Trophoblast cell (in vitro differentiated cells and primary cell): Measurements from ENCODE around the gene SH3BP5.
A peak's percentile ranks its signal among the peaks of the same experiment; 100 is the strongest.

Source experiments
- DNase-seq, 2 donors: peaks; one replicate each; pipeline ENCODE4 v3.0.0-alpha.2; 2016
- H2AFZ ChIP-seq: 2 replicates; pipeline ENCODE4 v1.6.1; 2013; ENCODE audit warnings: low read length, moderate library complexity, mild to moderate bottlenecking; ENCODE audit not compliant: insufficient read depth, poor library complexity
- H2AK5ac ChIP-seq: 2 replicates; pipeline ENCODE4 v1.6.1; 2013; ENCODE audit warnings: mild to moderate bottlenecking, low read length
- H2BK120ac ChIP-seq: 2 replicates; pipeline ENCODE4 v1.6.1; 2013; ENCODE audit warnings: low read length, mild to moderate bottlenecking, moderate library complexity; ENCODE audit not compliant: insufficient read depth, poor library complexity
- H2BK12ac ChIP-seq: 2 replicates; pipeline ENCODE4 v1.6.1; 2013; ENCODE audit warnings: mild to moderate bottlenecking, low read length, moderate library complexity
- H2BK5ac ChIP-seq: 2 replicates; pipeline ENCODE4 v1.6.1; 2013; ENCODE audit warnings: low read length, low read depth, moderate library complexity, mild to moderate bottlenecking; ENCODE audit not compliant: poor library complexity
- H3K14ac ChIP-seq: 2 replicates; pipeline ENCODE4 v1.6.1; 2013; ENCODE audit warnings: mild to moderate bottlenecking, low read length
- H3K18ac ChIP-seq: 2 replicates; pipeline ENCODE4 v1.6.1; 2013; ENCODE audit warnings: mild to moderate bottlenecking, low read length
- H3K23ac ChIP-seq: 2 replicates; pipeline ENCODE4 v1.6.1; 2013; ENCODE audit warnings: low read length
- H3K27ac ChIP-seq: 2 replicates; pipeline ENCODE4 v1.5.1; 2013; ENCODE audit warnings: low read depth, mild to moderate bottlenecking, inconsistent platforms, low read length, moderate library complexity
- H3K27me3 ChIP-seq: 2 replicates; pipeline ENCODE4 v1.6.1; 2013; ENCODE audit warnings: inconsistent platforms, mild to moderate bottlenecking, low read length, moderate library complexity; ENCODE audit not compliant: insufficient read depth
- H3K36me3 ChIP-seq, 2 experiments: 1 replicate in 1 of 2; 2 replicates in 1 of 2; pipeline ENCODE4 v1.6.1; 2013; ENCODE audit warnings: low read length in 2 of 2, mild to moderate bottlenecking in 2 of 2, moderate library complexity in 1 of 2; ENCODE audit not compliant: insufficient read depth in 2 of 2, control insufficient read depth in 1 of 2
- H3K4ac ChIP-seq: 2 replicates; pipeline ENCODE4 v1.6.1; 2013; ENCODE audit warnings: low read depth, mild to moderate bottlenecking, low read length, moderate library complexity
- H3K4me1 ChIP-seq, 2 experiments: 1 replicate in 1 of 2; 2 replicates in 1 of 2; pipeline ENCODE4 v1.6.1; 2013; ENCODE audit warnings: low read length in 2 of 2, mild to moderate bottlenecking in 2 of 2, moderate library complexity in 1 of 2; ENCODE audit not compliant: insufficient read depth in 2 of 2, control insufficient read depth in 1 of 2
- H3K4me2 ChIP-seq: 2 replicates; pipeline ENCODE4 v1.6.1; 2013; ENCODE audit warnings: inconsistent platforms, mild to moderate bottlenecking, low read length, moderate library complexity
- H3K4me3 ChIP-seq: 2 replicates; pipeline ENCODE4 v1.5.1; 2013; ENCODE audit warnings: mild to moderate bottlenecking, low read depth, low read length, inconsistent platforms
- H3K79me1 ChIP-seq: one replicate; pipeline ENCODE4 v1.6.1; 2013; ENCODE audit warnings: low read length
- H3K79me2 ChIP-seq: 2 replicates; pipeline ENCODE4 v1.6.1; 2013; ENCODE audit warnings: low read length, mild to moderate bottlenecking; ENCODE audit not compliant: control insufficient read depth, insufficient read depth, poor library complexity
- H3K9ac ChIP-seq: 2 replicates; pipeline ENCODE4 v1.6.1; 2013; ENCODE audit warnings: mild to moderate bottlenecking, low read length
- H3K9me3 ChIP-seq: 2 replicates; pipeline ENCODE4 v1.6.1; 2013; ENCODE audit warnings: low read depth, mild to moderate bottlenecking, control low read depth, inconsistent platforms, low read length; ENCODE audit not compliant: insufficient read depth
- H4K12ac ChIP-seq: 2 replicates; pipeline ENCODE4 v1.6.1; 2013; ENCODE audit warnings: low read depth, mild to moderate bottlenecking, low read length, moderate library complexity
- H4K8ac ChIP-seq: 2 replicates; pipeline ENCODE4 v1.6.1; 2013; ENCODE audit warnings: low read depth, mild to moderate bottlenecking, low read length, moderate library complexity
- H4K91ac ChIP-seq: one replicate; pipeline ENCODE4 v1.6.1; 2013; ENCODE audit warnings: low read depth, mild to moderate bottlenecking, low read length, moderate library complexity
- WGBS: extraction: QIAGEN DNeasy Blood & Tissue Kit; methylation state at CpG from one replicate; pipeline ENCODE4 v1.1.7; 2013; ENCODE audit warnings: missing lambda C conversion rate; ENCODE audit not compliant: insufficient read length, insufficient coverage; ENCODE audit errors: extremely low coverage; 5-methylcytosine and 5-hydroxymethylcytosine counted together

SH3BP5 gene

DNA sequence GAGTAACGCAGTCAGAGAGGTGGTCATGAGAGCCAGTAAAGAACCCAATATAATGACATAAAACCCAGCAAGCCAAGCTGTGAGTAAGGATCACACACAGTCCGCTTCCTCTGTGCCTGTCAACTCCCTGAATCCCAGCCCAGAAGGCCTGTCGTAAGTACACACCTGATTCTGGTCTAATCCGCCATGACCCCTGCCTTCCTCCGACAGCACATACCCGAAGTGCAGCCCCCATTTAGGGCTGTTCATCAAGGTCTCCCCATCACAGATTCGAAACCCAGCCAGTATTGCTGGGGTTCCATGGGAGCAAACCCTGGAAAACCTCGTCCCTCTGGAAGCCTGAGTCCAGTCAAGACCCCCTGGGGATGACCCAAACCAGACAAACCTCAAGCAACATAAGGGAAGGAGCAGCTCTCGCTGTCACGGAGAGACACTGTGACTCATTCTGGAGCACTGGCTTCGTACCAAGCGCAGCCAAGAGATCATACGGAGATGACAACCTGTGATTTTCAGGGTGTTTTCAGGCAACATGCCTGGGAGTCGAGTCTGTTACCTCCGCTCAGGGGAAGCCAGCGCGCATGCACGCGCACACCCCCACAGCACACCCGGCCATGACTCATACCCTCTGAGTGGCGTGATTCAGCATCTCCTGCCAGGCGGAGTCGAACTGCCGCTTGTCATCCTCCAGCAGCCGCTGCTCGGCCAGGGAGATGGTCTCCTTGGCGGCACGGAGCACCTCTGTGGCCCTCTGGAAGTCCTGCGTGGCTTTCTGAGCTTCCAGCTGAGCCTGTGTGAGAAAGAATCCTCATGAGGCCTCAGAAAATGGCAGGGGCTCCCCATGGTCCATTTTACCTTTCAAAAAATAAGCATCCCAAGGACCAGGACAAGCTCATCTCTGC, 63.0 kb downstream of the SH3BP5 start:
- peak overlapping the region; percentile 55 for H3K27ac ChIP-seq
- peak overlapping the region; percentile 50 for H3K14ac ChIP-seq
- H2BK5ac ChIP-seq = peak overlapping the region; percentile 24
- peak; percentile 87 for DNase-seq
- H2BK120ac ChIP-seq = peak overlapping the region; percentile 59
- H3K9me3 ChIP-seq = no peaks in the 10 kb centered on the region
- peak overlapping the region; percentile 81 for H2BK12ac ChIP-seq
- no peak overlapping the region for H3K4me2 ChIP-seq
- peaks cover 18% of the 10 kb centered on the region for H3K79me2 ChIP-seq
- WGBS = no CpG with 5 or more reads among the region's 29 CpGs
- peak overlapping the region; percentile 78 for H4K8ac ChIP-seq
- peak overlapping the region; percentile 89 for H3K18ac ChIP-seq
- H3K79me1 ChIP-seq = peaks cover 33% of the 10 kb centered on the region
- H3K4me1 ChIP-seq = peaks cover 24 to 34% of the 10 kb centered on the region in 2 experiments
- H4K91ac ChIP-seq = peak overlapping the region; percentile 86
- no peak overlapping the region for H2AFZ ChIP-seq
- peaks cover 40 to 42% of the 10 kb centered on the region in 2 experiments for H3K36me3 ChIP-seq
- H3K4me3 ChIP-seq = no peak overlapping the region
- H4K12ac ChIP-seq = peak overlapping the region; percentile 8
- H3K9ac ChIP-seq = peak overlapping the region; percentile 14
- H2AK5ac ChIP-seq = peak overlapping the region; percentile 73
- H3K27me3 ChIP-seq = no peaks in the 10 kb centered on the region
- H3K23ac ChIP-seq = no peak overlapping the region
- H3K4ac ChIP-seq = peak overlapping the region; percentile 57

DNA sequence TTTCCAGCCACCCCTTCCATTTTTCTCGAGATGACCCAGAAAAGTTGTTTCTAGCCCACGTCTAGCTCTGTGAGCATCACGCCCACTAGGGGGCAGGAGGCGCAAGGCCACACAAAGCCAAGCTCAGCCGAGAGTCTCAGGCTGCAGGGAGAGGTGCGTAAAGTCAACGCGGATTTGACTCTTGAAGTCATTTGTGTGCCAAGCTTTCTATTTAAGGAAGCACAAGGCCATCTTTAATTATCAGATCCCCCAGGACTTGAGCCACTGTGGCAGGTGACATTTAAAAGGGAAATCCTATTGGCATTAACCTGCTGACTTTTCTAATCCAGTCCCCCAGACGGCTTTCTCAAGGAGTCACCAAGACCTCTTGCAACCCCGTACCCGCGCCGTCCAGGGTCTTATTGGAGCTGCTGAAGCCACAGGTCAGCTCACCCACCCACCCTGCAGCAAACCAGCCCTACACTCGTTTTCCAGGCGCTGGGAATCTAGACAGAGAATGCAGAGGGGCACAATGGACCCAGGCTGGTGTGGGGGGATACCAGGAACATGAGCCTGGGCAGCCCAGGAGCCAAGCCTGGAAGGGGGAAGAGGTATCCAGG, 64.3 kb downstream of the SH3BP5 start:
- peak overlapping the region; percentile 19 for H2AK5ac ChIP-seq
- peak overlapping the region; percentile 59 for H4K91ac ChIP-seq
- peak; percentile 78 to 92 for DNase-seq
- H3K4ac ChIP-seq = peak overlapping the region; percentile 57
- peaks cover 18% of the 10 kb centered on the region for H3K79me2 ChIP-seq
- H3K9me3 ChIP-seq = no peaks in the 10 kb centered on the region
- H4K12ac ChIP-seq = peak overlapping the region; percentile 25
- H3K27me3 ChIP-seq = no peaks in the 10 kb centered on the region
- H3K9ac ChIP-seq = no peak overlapping the region
- H3K79me1 ChIP-seq = peaks cover 31% of the 10 kb centered on the region
- no peak overlapping the region for H3K4me2 ChIP-seq
- H2BK5ac ChIP-seq = peak overlapping the region; percentile 41
- peaks cover 40 to 43% of the 10 kb centered on the region in 2 experiments for H3K36me3 ChIP-seq
- H3K27ac ChIP-seq = peak overlapping the region; percentile 55
- H2BK120ac ChIP-seq = peak overlapping the region; percentile 41
- H3K18ac ChIP-seq = peak overlapping the region; percentile 78
- H2BK12ac ChIP-seq = peak overlapping the region; percentile 77
- peak overlapping the region; percentile 70 for H4K8ac ChIP-seq
- no CpG with 5 or more reads among the region's 15 CpGs for WGBS
- H3K14ac ChIP-seq = peak overlapping the region; percentile 73
- H3K23ac ChIP-seq = no peak overlapping the region
- H2AFZ ChIP-seq = no peak overlapping the region
- H3K4me3 ChIP-seq = no peak overlapping the region
- peaks cover 24 to 29% of the 10 kb centered on the region in 2 experiments for H3K4me1 ChIP-seq

DNA sequence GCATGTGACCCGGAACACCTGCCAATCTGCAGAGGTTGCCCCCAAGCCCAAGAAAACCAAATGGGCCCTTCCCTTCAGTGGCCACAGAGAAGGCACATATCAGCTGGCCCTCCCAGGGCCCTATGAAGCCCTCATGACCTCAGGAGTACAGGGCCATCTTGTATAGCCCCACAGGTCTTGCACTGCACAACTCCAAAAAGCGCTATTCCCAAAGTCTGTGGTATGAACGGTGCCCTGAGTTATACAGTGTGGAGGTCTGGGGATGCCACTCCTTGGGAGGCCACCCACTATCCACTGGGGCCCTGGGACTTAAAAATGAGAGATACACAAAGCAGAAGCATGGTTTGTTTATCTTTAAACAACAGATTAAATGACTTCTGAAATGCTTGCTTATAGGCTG, 64.9 kb downstream of the SH3BP5 start:
- Histone ChIP-seq H3K14ac (no peak overlapping the region), H2BK120ac (no peak overlapping the region), H3K27ac (no peak overlapping the region), H4K12ac (no peak overlapping the region), H3K9me3 (no peaks in the 10 kb centered on the region), H4K8ac (no peak overlapping the region), H3K4me3 (no peak overlapping the region), H3K18ac (peak overlapping the region; percentile 47), H2AFZ (no peak overlapping the region), H3K79me1 (peaks cover 31% of the 10 kb centered on the region), H3K79me2 (peaks cover 18% of the 10 kb centered on the region), H4K91ac (no peak overlapping the region), H3K9ac (no peak overlapping the region), H3K23ac (no peak overlapping the region), H2AK5ac (no peak overlapping the region), H3K4ac (peak overlapping the region; percentile 92), H3K4me1 (peaks cover 24 to 26% of the 10 kb centered on the region in 2 experiments), H3K27me3 (no peaks in the 10 kb centered on the region), H2BK5ac (no peak overlapping the region), H2BK12ac (no peak overlapping the region), H3K4me2 (no peak overlapping the region), H3K36me3 (peaks cover 44% of the 10 kb centered on the region in 2 experiments)
- DNase-seq = no peak
- WGBS = no CpG with 5 or more reads among the region's 3 CpGs

DNA sequence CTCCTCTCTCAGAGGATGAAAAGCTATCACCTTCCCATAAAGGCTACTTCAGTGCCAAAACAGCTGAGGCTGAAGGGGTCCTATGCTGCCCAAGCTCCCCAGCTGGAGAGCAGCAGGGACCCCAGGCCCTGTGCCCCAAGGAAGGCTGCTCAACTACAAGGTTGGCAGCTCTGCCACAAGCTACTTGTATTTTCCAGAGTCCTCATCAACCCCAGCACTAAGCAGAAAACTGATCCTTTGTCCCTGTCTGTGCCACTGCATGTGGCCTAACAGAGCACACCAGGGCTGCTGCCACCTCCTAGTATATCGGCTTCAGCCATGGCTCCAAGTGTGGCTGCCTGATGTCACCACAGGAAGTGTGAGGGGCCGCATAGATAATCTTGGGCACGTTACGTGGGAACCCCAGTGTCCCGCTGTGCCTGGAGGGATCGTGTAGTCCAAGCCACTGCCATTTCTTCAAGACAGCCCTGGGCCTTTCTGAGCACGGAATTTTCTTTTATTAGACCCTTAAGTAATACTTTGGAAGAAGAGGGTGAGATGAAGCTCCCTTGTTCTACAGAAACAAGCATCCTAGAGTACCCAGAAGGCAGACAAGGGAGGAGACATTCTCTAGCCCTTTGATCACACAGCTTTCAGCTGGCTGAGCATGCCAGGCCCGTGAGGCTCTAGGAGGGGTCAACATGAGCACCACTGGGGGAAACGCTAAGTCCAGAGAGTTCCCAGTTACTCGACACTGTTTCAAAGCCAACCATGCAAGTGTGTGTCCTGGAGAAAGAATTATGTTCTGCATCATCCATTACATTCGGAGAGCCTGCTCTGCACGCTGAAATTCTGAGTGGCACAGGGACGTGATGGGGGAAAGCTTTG, 65.6 kb downstream of the SH3BP5 start:
- H3K14ac ChIP-seq = no peak overlapping the region
- no CpG with 5 or more reads among the region's 13 CpGs for WGBS
- H3K27me3 ChIP-seq = no peaks in the 10 kb centered on the region
- H4K12ac ChIP-seq = no peak overlapping the region
- peak overlapping the region; percentile 92 for H3K4ac ChIP-seq
- H3K36me3 ChIP-seq = peaks cover 48 to 50% of the 10 kb centered on the region in 2 experiments
- no peak overlapping the region for H2BK12ac ChIP-seq
- DNase-seq = no peak
- H3K79me1 ChIP-seq = peaks cover 28% of the 10 kb centered on the region
- H3K4me1 ChIP-seq = peaks cover 20 to 23% of the 10 kb centered on the region in 2 experiments
- no peak overlapping the region for H2BK120ac ChIP-seq
- H3K79me2 ChIP-seq = peaks cover 18% of the 10 kb centered on the region
- no peak overlapping the region for H3K27ac ChIP-seq
- no peak overlapping the region for H3K4me3 ChIP-seq
- H4K91ac ChIP-seq = no peak overlapping the region
- H2BK5ac ChIP-seq = no peak overlapping the region
- H3K4me2 ChIP-seq = no peak overlapping the region
- H3K23ac ChIP-seq = no peak overlapping the region
- no peak overlapping the region for H3K9ac ChIP-seq
- no peaks in the 10 kb centered on the region for H3K9me3 ChIP-seq
- H4K8ac ChIP-seq = peak overlapping the region; percentile 12
- no peak overlapping the region for H2AK5ac ChIP-seq
- peak overlapping the region; percentile 49 for H3K18ac ChIP-seq
- H2AFZ ChIP-seq = no peak overlapping the region
